Measurements from ENCODE around the gene TSHZ2.

DNA sequence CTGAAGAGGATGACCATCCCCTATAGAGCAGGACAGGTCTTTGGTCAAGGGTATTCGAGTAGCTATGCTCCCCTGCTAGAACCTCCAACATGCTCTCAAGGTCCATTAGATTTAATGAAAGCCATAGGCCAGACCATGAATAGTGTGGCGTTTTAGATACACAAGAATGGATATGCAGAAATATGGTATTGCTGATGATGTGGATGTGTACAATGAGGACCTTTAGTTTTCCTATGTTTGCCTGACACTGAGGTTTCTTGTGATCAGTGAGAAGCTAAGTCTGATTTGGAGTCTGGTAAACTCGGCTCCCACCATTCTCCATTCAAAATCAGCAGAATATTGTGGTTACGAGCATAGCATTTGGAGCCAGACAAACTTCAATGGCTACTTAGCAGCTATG lies 125.6 kb downstream of the TSHZ2 start:
- TF ChIP-seq, protein P1, sequence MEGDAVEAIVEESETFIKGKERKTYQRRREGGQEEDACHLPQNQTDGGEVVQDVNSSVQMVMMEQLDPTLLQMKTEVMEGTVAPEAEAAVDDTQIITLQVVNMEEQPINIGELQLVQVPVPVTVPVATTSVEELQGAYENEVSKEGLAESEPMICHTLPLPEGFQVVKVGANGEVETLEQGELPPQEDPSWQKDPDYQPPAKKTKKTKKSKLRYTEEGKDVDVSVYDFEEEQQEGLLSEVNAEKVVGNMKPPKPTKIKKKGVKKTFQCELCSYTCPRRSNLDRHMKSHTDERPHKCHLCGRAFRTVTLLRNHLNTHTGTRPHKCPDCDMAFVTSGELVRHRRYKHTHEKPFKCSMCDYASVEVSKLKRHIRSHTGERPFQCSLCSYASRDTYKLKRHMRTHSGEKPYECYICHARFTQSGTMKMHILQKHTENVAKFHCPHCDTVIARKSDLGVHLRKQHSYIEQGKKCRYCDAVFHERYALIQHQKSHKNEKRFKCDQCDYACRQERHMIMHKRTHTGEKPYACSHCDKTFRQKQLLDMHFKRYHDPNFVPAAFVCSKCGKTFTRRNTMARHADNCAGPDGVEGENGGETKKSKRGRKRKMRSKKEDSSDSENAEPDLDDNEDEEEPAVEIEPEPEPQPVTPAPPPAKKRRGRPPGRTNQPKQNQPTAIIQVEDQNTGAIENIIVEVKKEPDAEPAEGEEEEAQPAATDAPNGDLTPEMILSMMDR (IDR thresholded peaks at IDR 0.05): no peak
- TF ChIP-seq ZFX (IDR thresholded peaks at IDR 0.05; ENCODE audit: borderline replicate concordance): no peak
